Skin epidermis (tissue), 12 donors: ENCODE data around the gene TAS1R2.
"Not testable (repeated sequence)": the region's sequence is repeated elsewhere in the genome, so short reads cannot be mapped to it uniquely, and the experiment has no call there.

ENCODE experiments used
- H3K27ac ChIP-seq, 21 experiments: fragments of 200-600 bp; sonication (generic) in 11 of 21; one replicate each; pipeline ENCODE4 v1.5.0; 2020; ENCODE audit warnings: mild to moderate bottlenecking in 3 of 21, inconsistent platforms in 2 of 21, moderate library complexity in 2 of 21
- H3K4me3 ChIP-seq, 7 experiments: fragments of 200-600 bp; sonication (generic) in 2 of 7; one replicate each; pipeline ENCODE4 v1.5.0; 2020; ENCODE audit warnings: inconsistent platforms in 2 of 7, mild to moderate bottlenecking in 2 of 7, moderate library complexity in 1 of 7

Gene TAS1R2

GRCh38 chr1:18871401-18872070 is 12.1 kb upstream of the TAS1R2 start:
- no peak overlapping the region for H3K27ac ChIP-seq
- no peak overlapping the region for H3K4me3 ChIP-seq

GRCh38 chr1:18870957-18871356 is 11.5 kb upstream of the TAS1R2 start:
- Histone ChIP-seq H3K4me3 (no peak overlapping the region), H3K27ac (no peak overlapping the region)

GRCh38 chr1:18870595-18870865 is 11.1 kb upstream of the TAS1R2 start:
- not testable (repeated sequence) for H3K27ac ChIP-seq, H3K4me3 ChIP-seq

GRCh38 chr1:18869847-18870594 is 10.6 kb upstream of the TAS1R2 start:
- Histone ChIP-seq H3K4me3 (no peak overlapping the region), H3K27ac (no peak overlapping the region)

GRCh38 chr1:18868801-18869424 is 9.5 kb upstream of the TAS1R2 start:
- Histone ChIP-seq H3K27ac (no peak overlapping the region), H3K4me3 (no peak overlapping the region)

GRCh38 chr1:18868354-18868753 is 8.9 kb upstream of the TAS1R2 start:
- Histone ChIP-seq H3K27ac (no peak overlapping the region), H3K4me3 (no peak overlapping the region)

GRCh38 chr1:18866846-18867245 is 7.4 kb upstream of the TAS1R2 start:
- H3K27ac ChIP-seq, result no peak overlapping the region
- H3K4me3 ChIP-seq, result no peak overlapping the region

- H3K4me3 ChIP-seq, result no peak overlapping the region
- H3K27ac ChIP-seq, result no peak overlapping the region
Measured at GRCh38 chr1:18866314-18866713, 6.9 kb upstream of the TAS1R2 start.

GRCh38 chr1:18865176-18865575 is 5.7 kb upstream of the TAS1R2 start:
- Histone ChIP-seq H3K27ac (no peak overlapping the region), H3K4me3 (no peak overlapping the region)

GRCh38 chr1:18861590-18861989 is 2.1 kb upstream of the TAS1R2 start:
- no peak overlapping the region for H3K27ac ChIP-seq

GRCh38 chr1:18861082-18861481 is 1.6 kb upstream of the TAS1R2 start:
- Histone ChIP-seq H3K27ac (no peak overlapping the region), H3K4me3 (no peak overlapping the region)

More at GRCh38 chr1:18861590-18861989, 2.1 kb upstream of the TAS1R2 start:
- no peak overlapping the region for H3K4me3 ChIP-seq

- Histone ChIP-seq H3K4me3 (no peak overlapping the region), H3K27ac (no peak overlapping the region)
Measured at GRCh38 chr1:18858070-18858688, 1.3 kb downstream of the TAS1R2 start.

GRCh38 chr1:18856435-18856834 is 3.0 kb downstream of the TAS1R2 start:
- Histone ChIP-seq H3K27ac (no peak overlapping the region), H3K4me3 (no peak overlapping the region)

- no peak overlapping the region for H3K27ac ChIP-seq
- no peak overlapping the region for H3K4me3 ChIP-seq
Measured at GRCh38 chr1:18855573-18855972, 3.9 kb downstream of the TAS1R2 start.

GRCh38 chr1:18854331-18855025 is 5.0 kb downstream of the TAS1R2 start:
- Histone ChIP-seq H3K27ac (no peak overlapping the region), H3K4me3 (no peak overlapping the region)

GRCh38 chr1:18852501-18852900 is 7.0 kb downstream of the TAS1R2 start:
- H3K4me3 ChIP-seq, result no peak overlapping the region

GRCh38 chr1:18849261-18849711 is 10.2 kb downstream of the TAS1R2 start:
- Histone ChIP-seq H3K27ac (no peak overlapping the region), H3K4me3 (no peak overlapping the region)

More at GRCh38 chr1:18852501-18852900, 7.0 kb downstream of the TAS1R2 start:
- H3K27ac ChIP-seq, result no peak overlapping the region

GRCh38 chr1:18847723-18848122 is 11.7 kb downstream of the TAS1R2 start:
- not testable (repeated sequence) for H3K27ac ChIP-seq, H3K4me3 ChIP-seq

- no peak overlapping the region for H3K4me3 ChIP-seq
- no peak overlapping the region for H3K27ac ChIP-seq
Measured at GRCh38 chr1:18840145-18840544, 19.3 kb downstream of the TAS1R2 start.

GRCh38 chr1:18836654-18837053 is 22.8 kb downstream of the TAS1R2 start:
- Histone ChIP-seq H3K27ac (no peak overlapping the region), H3K4me3 (no peak overlapping the region)
